Measurements from ENCODE around the gene ARHGEF4.

ARHGEF4 gene

DNA sequence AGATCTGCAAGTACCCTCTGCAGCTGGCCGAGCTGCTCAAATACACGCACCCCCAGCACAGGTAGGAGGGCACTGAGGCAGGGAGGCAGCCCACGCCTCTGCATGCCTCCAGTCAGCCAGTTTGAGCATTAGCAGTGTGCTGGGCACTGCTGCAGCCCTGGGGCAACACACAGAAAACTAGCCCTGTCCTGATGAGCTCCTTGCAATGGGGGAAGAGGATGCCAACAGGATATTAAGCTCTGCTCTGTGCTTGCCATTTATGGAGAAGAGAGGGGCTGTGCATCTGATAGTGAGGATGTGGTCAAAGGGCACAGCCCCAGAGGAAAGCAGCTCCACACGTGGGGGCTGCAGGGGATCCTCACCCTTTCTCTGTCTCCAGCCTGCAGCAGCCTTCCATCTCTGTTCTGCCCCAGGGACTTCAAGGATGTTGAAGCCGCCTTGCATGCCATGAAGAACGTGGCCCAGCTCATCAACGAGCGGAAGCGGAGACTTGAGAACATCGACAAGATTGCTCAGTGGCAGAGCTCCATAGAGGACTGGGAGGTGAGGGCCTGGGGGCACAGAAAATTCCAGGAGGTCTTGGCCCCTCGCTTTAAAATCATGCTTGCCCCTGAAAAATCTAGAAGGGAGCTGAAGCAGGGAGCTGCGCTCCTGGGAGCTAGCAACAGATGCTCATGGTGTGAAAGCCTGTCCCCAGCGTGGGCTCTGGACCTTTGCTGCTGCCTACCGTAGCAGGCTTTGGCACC is 204.9 kb downstream of the ARHGEF4 start:
- no peak for DNase-seq

DNA sequence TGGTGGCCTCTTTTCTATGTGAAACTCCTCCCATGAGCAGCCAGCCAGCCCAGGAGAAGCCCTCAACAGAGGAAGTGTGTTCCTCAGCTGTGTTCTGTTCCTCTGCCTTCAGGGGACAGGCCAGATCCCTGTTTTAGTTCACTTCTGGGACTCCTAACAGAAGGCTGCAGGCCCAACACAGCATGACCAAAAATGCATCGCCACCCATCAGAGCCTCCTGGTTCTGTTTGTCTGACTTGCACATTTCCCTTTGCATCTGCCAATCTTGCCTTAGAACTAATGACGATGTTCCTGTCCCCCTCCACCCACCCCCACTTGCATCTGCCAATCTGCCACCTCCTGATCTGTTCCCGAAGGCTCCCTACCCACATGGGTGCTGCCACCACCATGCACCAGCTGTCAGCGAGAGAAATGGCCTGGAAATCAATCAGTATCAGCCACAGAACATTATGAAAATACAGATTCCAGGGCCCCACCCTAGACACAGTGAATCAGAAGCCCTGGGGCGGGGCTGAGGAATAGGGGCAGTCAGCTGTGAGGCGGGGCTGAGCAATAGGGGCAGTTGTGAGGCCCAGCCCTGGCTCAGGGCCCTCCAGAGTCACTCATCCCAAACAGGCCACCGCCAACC is 205.5 kb downstream of the ARHGEF4 start:
- no peak for DNase-seq

DNA sequence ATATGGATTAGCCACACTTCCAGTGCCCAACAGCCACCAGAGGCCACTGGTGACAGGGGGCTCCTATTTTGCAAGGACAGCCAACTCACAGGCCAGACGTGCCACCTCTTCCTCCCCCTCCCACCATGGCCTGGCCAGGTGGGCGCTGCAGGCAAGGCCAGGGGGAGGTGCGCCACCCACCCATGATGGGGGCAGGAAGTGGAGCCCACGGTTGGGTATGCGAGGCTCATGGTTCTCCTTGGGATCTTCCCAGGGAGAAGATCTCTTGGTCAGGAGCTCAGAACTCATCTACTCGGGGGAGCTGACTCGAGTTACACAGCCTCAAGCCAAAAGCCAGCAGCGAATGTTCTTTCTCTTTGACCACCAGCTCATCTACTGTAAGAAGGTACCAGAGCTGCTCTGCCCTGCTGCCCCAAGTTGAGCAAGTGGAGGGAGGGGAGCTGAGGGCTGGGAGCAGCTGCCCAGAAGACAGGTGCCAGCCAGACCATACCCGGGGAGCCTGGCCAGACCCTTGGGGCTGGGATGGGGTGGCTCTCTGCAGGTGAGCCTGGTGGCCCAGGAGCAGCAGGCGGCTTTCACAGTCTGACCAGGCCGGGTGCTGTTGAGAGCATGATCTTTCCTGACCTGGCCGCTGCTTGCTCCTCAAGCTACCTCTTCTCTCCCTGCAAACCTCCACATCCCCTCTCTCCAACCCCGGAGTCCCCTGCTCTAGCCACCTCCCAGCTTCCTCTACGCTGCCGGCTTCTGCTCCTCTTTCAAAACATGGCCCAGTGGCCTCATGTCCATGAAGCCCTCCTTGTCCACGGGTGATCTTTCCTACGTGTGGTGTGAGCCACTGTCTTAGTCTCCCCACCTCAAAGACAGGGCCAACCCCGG is 206.7 kb downstream of the ARHGEF4 start:
- DNase-seq: no peak

GRCh38 chr2:131044075-131044756 is 207.5 kb downstream of the ARHGEF4 start:
- DNase-seq: no peak

DNA sequence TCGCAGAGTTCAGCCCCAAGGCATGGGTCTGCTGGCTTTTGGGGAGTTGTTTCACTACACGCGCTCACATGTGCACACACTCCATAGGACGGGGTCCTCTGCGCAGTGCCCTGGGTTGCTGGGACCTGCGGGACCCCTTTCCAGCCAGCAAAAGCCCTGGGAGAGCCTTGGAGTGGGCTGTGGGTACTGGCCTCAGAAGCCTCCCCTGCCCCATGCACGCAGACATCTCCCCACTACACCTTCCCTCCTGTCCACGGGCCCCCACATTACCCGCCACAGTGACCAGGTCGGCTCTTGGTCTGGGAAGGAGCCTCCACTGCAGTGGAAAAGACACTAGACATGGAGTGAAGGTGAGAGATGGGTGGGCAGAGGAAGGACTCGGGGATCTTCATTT is 208.0 kb downstream of the ARHGEF4 start:
- DNase-seq: no peak

DNA sequence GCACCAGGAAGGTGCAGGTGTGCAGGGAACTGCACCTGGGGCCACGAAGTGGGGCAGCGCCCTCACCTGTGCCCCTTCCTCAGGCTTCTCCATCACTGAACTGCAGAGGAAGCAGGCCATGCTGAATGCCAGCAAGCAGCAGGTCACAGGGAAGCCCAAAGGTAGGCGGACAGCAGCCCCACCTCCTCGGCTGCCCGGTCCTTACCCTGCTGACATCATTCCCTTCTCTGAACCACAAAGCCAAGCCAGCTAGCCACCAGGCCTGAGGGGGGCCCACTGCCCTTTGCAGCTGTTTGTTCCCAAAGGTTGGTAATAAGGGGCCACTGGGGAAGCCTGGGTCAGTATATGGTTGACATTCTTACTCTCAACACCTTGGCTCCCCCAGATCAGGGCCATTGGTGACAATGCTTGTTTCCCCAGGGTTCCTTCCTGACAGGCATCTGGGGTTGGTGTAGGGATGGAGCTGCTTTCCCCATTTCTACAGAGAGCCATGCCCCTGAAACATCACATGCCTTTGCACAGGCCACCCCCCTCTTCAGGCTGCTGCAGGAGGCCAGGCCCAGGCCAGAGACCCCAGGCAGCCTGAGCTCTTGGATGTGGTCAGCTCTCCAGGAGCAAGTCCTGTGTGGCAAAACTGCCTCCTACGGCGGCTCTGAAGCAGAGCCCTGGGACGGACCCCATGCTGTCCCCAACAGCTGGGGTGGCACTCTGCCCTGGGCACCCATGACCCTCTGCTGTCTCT is 208.7 kb downstream of the ARHGEF4 start:
- DNase-seq: no peak

- DNase-seq: no peak
These were observed 209.6 kb downstream of the ARHGEF4 start for GRCh38 chr2:131046028-131046917.

- no peak for DNase-seq
These were observed 210.4 kb downstream of the ARHGEF4 start for GRCh38 chr2:131046918-131047652.

GRCh38 chr2:131047920-131048560 is 211.3 kb downstream of the ARHGEF4 start:
- DNase-seq: no peak

DNA sequence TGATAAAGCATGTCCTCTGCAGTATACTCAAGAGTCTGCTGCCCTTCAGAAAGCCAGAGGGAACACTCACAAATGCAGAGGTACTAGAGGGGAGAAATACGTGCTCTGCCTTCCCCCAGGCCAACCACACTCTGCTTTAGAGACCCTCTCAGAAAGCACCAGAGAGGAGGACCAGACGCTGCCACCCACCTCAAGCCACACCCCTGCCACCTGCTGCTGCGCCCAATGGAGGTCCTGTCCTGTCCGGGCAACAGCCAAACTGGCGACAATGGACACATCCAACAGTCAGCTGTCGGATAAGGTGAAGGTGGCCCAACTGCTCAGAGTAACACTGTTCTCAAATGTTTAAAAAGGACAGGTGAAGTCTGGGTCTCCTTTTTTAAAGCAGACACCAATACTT is 211.9 kb downstream of the ARHGEF4 start:
- no peak for DNase-seq

DNA sequence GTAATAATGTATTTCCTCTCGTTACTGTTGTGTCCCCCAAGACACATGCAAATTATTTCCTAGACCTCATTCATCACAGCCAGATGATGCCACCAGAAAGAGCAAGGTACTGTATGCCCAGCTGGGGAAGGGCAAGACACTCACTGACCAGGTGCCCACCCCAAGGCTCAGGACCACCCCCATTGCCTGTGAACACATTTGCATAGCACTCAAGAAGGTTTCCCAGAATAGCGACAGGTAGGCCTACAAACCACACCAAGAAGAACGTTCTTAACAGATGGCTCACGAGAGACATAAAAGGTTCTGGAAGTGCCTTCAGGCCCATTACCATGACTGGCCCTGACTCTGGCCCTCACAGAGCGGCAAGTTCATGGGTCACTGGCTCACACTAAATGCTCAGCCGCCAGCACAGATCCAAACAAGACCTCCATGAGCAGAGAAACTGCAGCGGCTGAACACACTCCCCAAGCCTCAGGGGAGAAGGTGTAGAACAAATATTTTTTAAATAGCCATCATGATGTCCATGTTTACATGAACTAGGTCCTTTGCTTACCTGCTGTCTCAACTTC is 212.5 kb downstream of the ARHGEF4 start:
- DNase-seq: no peak

DNA sequence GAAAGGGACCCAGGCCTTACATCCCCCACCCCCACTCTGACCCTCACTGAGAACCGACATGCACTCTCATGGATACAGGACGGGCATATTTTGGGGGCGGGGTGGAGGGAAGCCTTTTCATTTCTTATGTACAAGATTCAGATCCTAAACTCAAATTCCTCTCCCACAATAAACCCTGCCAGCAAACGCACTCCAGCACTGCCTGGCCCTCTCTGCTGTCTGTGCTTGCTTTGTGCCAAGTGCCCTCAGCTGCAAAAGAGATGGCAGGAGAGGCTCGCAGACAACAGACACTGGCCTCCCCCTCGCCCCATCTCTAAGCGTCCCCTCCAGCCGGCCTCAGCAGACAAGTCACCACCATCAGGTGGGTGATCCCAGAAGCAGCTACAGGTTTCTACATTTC is 214.2 kb downstream of the ARHGEF4 start:
- no peak for DNase-seq

DNA sequence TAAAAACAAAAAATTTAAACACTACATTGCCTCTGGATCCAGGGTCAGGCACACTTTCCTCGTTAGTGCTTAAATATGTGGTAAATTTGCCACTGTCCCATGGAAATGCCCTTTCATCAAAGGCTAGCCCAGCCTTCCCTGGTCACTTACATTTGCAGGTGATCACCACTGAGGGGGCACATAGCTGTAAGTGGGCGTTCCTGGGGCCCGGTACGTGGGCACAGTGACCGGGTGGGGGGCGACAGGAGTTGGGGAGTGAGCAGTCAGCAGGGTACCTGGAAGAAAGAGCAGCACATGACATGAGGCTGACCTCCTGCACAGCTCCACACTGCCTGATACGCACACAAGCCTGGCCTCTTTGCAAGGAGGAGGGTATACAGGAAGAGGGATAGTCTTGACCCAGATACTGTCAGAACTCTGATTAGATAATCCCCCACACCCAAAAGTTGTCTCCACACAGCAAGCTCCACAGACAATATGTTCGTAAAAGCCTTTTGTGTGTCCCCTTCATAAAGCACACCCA is 216.1 kb downstream of the ARHGEF4 start:
- no peak for DNase-seq

- DNase-seq: no peak
These were observed 217.8 kb downstream of the ARHGEF4 start for GRCh38 chr2:131054488-131054887.

- DNase-seq: no peak
These were observed 218.7 kb downstream of the ARHGEF4 start for GRCh38 chr2:131055169-131056065.

DNA sequence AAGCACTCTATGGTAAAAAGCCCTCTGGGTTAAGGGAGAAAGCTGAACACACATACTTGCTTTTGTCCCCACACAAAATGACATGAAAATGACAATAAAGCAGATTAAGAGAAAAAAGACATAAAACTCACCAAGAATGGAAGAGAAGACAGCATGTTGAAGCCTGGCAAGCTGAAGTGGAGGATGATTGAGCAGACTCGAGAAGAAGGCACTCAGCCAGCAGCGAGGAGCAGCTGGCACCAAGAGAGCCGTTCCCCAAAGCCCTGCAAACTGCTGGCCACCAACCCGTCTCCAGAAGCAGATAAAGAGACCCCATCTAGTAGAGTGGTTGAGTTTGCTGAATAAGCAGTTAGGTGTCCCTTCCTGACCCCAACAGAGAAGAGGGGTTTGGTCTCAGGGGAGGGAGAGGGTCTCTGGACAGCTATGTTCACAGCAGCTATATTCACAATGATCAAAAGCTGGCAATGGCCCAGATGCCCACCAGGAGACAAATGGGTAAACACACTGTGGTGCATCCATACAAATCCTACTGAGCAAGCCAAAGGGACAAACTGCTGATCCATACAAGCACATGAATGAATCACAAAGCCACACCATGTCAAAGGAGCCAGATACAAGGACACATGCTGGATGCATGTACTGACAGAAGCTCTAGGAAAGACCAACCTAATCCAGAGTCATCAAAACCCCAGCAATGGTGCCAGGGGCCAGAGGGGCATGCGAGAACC is 219.7 kb downstream of the ARHGEF4 start:
- DNase-seq: no peak

DNA sequence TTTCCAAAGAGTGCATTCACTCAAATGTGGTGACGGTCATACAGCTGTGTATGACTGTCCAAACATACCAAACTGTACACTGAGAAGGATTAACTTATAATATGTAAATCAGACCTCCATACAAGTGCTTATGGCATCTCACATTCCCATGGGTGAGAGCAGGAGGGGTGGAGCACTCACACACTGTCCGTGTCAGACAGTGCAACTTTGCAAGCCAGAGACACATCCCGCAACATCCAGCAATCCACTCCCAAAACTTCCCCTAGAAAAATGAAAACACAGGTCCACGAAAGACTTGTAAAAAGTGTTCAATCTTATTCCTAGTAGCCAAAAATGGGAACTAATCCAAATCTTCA is 220.2 kb downstream of the ARHGEF4 start:
- DNase-seq: no peak
